ENCODE results near the gene TMEM120B.
"Not testable (repeated sequence)": the region's sequence is repeated elsewhere in the genome, so short reads cannot be mapped to it uniquely, and the experiment has no call there.

The TMEM120B gene

GRCh38 chr12:121753844-121754264 lies 41.3 kb downstream of the TMEM120B start:
- no peaks in the 10 kb centered on the region for H3K27me3 ChIP-seq (ENCODE audit: low read depth, low read length)
- no peak overlapping the region for H3K9ac ChIP-seq (ENCODE audit: low read length)
- H3K9me3 ChIP-seq (ENCODE audit: insufficient read depth, low read length), result no peaks in the 10 kb centered on the region
- no peak overlapping the region for H2AFZ ChIP-seq (ENCODE audit: low read depth, low read length)
- H3K79me2 ChIP-seq (ENCODE audit: low read length), result no peaks in the 10 kb centered on the region
- H3K4me3 ChIP-seq (ENCODE audit: low read length), result no peak overlapping the region
- H3K27ac ChIP-seq (ENCODE audit: low read length), result no peak overlapping the region
- H4K20me1 ChIP-seq (ENCODE audit: insufficient read depth, low read length), result no peaks in the 10 kb centered on the region
- peaks cover 14% of the 10 kb centered on the region for H3K36me3 ChIP-seq (replicated peaks; ENCODE audit: low read depth, low read length)
- TF ChIP-seq EZH2phosphoT487 (IDR thresholded peaks at IDR 0.05; ENCODE audit: low read depth), result no peak
- TF ChIP-seq, protein P1, sequence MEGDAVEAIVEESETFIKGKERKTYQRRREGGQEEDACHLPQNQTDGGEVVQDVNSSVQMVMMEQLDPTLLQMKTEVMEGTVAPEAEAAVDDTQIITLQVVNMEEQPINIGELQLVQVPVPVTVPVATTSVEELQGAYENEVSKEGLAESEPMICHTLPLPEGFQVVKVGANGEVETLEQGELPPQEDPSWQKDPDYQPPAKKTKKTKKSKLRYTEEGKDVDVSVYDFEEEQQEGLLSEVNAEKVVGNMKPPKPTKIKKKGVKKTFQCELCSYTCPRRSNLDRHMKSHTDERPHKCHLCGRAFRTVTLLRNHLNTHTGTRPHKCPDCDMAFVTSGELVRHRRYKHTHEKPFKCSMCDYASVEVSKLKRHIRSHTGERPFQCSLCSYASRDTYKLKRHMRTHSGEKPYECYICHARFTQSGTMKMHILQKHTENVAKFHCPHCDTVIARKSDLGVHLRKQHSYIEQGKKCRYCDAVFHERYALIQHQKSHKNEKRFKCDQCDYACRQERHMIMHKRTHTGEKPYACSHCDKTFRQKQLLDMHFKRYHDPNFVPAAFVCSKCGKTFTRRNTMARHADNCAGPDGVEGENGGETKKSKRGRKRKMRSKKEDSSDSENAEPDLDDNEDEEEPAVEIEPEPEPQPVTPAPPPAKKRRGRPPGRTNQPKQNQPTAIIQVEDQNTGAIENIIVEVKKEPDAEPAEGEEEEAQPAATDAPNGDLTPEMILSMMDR (IDR thresholded peaks at IDR 0.05; ENCODE audit: low read depth, low read length), result no peak
- H3K4me2 ChIP-seq (ENCODE audit: low read length), result no peak overlapping the region
- H3K4me1 ChIP-seq (ENCODE audit: low read length), result peaks cover 6% of the 10 kb centered on the region

DNA sequence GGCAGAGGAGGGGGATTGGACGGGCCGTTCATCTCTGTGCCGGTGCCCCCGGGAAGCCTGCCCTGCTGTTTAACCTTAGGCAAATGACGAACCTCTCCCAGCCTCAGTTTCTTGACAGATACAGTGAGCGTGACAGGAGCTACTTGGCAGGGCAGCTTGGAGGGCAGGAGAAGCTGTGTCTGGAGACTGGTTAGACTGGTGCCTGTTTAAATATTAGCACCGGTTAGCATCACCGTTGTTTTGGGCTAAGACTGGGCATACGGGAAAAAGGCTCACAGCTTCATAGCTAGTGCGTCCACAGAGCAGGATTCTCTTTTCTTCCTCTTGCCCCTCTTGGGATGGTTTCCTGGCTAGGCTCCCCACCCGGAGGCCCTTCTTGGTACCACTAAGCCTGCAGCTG lies 42.3 kb downstream of the TMEM120B start:
- TF ChIP-seq EZH2phosphoT487 (IDR thresholded peaks at IDR 0.05; ENCODE audit: low read depth), result no peak
- TF ChIP-seq, protein P1 (IDR thresholded peaks at IDR 0.05; ENCODE audit: low read depth, low read length), result no peak
- H3K9me3 ChIP-seq (ENCODE audit: insufficient read depth, low read length), result no peaks in the 10 kb centered on the region
- no peak overlapping the region for H3K4me2 ChIP-seq (ENCODE audit: low read length)
- no peak overlapping the region for H3K27ac ChIP-seq (ENCODE audit: low read length)
- H3K79me2 ChIP-seq (ENCODE audit: low read length), result no peaks in the 10 kb centered on the region
- H2AFZ ChIP-seq (ENCODE audit: low read depth, low read length), result no peak overlapping the region
- peaks cover 14% of the 10 kb centered on the region for H3K36me3 ChIP-seq (replicated peaks; ENCODE audit: low read depth, low read length)
- no peak overlapping the region for H3K4me3 ChIP-seq (ENCODE audit: low read length)
- H3K4me1 ChIP-seq (ENCODE audit: low read length), result no peaks in the 10 kb centered on the region
- H3K9ac ChIP-seq (ENCODE audit: low read length), result no peak overlapping the region
- H4K20me1 ChIP-seq (ENCODE audit: insufficient read depth, low read length), result no peaks in the 10 kb centered on the region
- H3K27me3 ChIP-seq (ENCODE audit: low read depth, low read length), result no peaks in the 10 kb centered on the region

DNA sequence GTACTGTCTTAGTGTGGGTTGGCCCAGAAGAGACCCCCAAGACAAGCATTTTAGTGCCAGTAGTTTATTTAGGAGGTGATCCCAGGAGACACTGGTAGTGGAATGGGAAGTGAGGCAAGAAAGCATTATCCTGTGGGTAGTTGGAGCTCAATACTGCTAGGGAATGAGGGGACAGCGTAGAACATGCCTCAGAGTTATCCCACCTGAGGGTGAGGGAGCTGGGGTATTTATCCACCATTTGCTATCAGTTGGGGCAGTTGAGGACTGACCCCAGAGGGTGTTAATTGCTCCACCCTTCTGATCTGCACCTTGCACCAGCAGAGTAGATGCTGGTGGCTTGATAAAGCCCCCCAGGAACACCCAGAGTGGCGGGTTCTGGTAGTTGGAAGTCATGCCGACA lies 43.0 kb downstream of the TMEM120B start:
- Histone ChIP-seq H3K4me2 (ENCODE audit: low read length) (no peak overlapping the region), H2AFZ (ENCODE audit: low read depth, low read length) (no peak overlapping the region), H3K9me3 (ENCODE audit: insufficient read depth, low read length) (no peaks in the 10 kb centered on the region), H3K79me2 (ENCODE audit: low read length) (no peaks in the 10 kb centered on the region), H3K4me3 (ENCODE audit: low read length) (no peak overlapping the region), H3K4me1 (ENCODE audit: low read length) (no peaks in the 10 kb centered on the region), H3K9ac (ENCODE audit: low read length) (no peak overlapping the region), H3K27me3 (ENCODE audit: low read depth, low read length) (no peaks in the 10 kb centered on the region), H4K20me1 (ENCODE audit: insufficient read depth, low read length) (no peaks in the 10 kb centered on the region), H3K36me3 (replicated peaks; ENCODE audit: low read depth, low read length) (peaks cover 7% of the 10 kb centered on the region), H3K27ac (ENCODE audit: low read length) (no peak overlapping the region)
- no peak for TF ChIP-seq EZH2phosphoT487 (IDR thresholded peaks at IDR 0.05; ENCODE audit: low read depth)
- TF ChIP-seq, protein P1 (IDR thresholded peaks at IDR 0.05; ENCODE audit: low read depth, low read length), result no peak

DNA sequence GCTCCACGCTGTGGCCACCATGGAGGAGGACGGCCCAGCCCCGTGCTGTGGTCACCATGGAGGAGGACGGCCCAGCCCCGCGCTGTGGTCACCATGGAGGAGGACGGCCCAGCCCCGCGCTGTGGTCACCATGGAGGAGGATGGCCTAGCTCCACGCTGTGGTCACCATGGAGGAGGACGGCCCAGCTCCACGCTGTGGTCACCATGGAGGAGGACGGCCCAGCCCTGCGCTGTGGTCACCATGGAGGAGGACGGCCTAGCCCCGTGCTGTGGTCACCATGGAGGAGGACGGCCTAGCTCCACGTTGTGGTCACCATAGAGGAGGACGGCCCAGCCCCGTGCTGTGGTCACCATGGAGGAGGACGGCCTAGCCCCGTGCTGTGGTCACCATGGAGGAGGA lies 46.0 kb downstream of the TMEM120B start:
- not testable (repeated sequence) for H3K4me1 ChIP-seq (ENCODE audit: low read length); H3K4me3 ChIP-seq (ENCODE audit: low read length); H3K27me3 ChIP-seq (ENCODE audit: low read depth, low read length); H3K36me3 ChIP-seq (replicated peaks; ENCODE audit: low read depth, low read length); H3K79me2 ChIP-seq (ENCODE audit: low read length); H3K4me2 ChIP-seq (ENCODE audit: low read length); H2AFZ ChIP-seq (ENCODE audit: low read depth, low read length); H3K27ac ChIP-seq (ENCODE audit: low read length); H4K20me1 ChIP-seq (ENCODE audit: insufficient read depth, low read length); H3K9me3 ChIP-seq (ENCODE audit: insufficient read depth, low read length); H3K9ac ChIP-seq (ENCODE audit: low read length)

DNA sequence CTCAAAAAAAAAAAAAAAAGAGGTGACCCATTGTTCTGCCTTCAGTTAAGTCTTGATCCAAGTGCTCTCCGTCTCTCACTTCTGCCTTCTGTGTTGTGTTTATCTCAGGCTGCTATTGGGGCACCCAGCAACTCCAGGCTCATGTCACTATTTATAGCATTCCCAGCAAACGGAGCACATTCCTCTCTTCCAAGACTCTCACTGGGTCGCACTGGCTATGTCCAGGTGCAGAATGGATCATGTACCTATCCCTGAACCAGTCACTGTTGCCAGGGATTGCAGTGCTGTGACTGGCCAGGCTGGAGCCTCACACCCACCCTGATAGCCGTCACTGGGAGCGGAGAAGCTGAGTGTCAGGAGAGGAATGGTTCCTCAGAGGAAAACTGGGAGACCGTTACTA lies 49.7 kb downstream of the TMEM120B start:
- TF ChIP-seq EZH2phosphoT487 (IDR thresholded peaks at IDR 0.05; ENCODE audit: low read depth), result no peak
- TF ChIP-seq, protein P1 (IDR thresholded peaks at IDR 0.05; ENCODE audit: low read depth, low read length), result no peak
- no peaks in the 10 kb centered on the region for H4K20me1 ChIP-seq (ENCODE audit: insufficient read depth, low read length)
- no peaks in the 10 kb centered on the region for H3K27me3 ChIP-seq (ENCODE audit: low read depth, low read length)
- no peaks in the 10 kb centered on the region for H3K36me3 ChIP-seq (replicated peaks; ENCODE audit: low read depth, low read length)
- H3K4me3 ChIP-seq (ENCODE audit: low read length), result no peak overlapping the region
- no peak overlapping the region for H3K9ac ChIP-seq (ENCODE audit: low read length)
- H3K79me2 ChIP-seq (ENCODE audit: low read length), result no peaks in the 10 kb centered on the region
- no peaks in the 10 kb centered on the region for H3K9me3 ChIP-seq (ENCODE audit: insufficient read depth, low read length)
- no peak overlapping the region for H3K27ac ChIP-seq (ENCODE audit: low read length)
- no peaks in the 10 kb centered on the region for H3K4me1 ChIP-seq (ENCODE audit: low read length)
- H3K4me2 ChIP-seq (ENCODE audit: low read length), result no peak overlapping the region
- H2AFZ ChIP-seq (ENCODE audit: low read depth, low read length), result no peak overlapping the region

Measured in OCI-LY3 (cell line).